ENCODE measurements around the gene CBX4.

The CBX4 gene

DNA sequence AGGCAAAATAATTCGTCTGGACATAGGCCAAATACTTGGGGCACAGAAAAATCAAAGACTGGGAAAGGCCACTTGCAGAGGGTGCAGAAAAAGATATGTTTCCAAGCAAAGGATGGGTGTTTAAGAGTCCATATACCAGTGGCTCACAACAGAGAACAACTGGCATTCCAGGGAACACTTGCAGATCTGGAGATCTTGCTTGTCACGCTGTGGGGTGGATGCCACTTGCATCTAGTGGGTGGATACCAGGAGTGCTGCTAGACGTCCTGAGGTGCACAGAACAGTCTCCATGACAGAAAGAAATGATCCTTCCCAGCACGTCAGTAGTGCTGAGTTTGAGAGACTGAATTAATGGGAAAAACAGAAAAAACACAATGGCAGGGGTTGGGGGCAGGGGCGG, 50.8 kb downstream of the CBX4 start:
- TF ChIP-seq TAF1 (IDR thresholded peaks at IDR 0.05; ENCODE audit: borderline replicate concordance, insufficient read depth, low read length) (no peak), SIN3A (IDR thresholded peaks at IDR 0.05; ENCODE audit: borderline replicate concordance, insufficient read depth, low read length) (no peak), POLR2AphosphoS5 (IDR thresholded peaks at IDR 0.05; ENCODE audit: low read depth, low read length) (no peak), FOXP2 (optimal IDR thresholded peaks at IDR 0.05; ENCODE audit: borderline replicate concordance, extremely low read depth, extremely low read length, insufficient read depth) (no peak)
- TF ChIP-seq, protein P1, sequence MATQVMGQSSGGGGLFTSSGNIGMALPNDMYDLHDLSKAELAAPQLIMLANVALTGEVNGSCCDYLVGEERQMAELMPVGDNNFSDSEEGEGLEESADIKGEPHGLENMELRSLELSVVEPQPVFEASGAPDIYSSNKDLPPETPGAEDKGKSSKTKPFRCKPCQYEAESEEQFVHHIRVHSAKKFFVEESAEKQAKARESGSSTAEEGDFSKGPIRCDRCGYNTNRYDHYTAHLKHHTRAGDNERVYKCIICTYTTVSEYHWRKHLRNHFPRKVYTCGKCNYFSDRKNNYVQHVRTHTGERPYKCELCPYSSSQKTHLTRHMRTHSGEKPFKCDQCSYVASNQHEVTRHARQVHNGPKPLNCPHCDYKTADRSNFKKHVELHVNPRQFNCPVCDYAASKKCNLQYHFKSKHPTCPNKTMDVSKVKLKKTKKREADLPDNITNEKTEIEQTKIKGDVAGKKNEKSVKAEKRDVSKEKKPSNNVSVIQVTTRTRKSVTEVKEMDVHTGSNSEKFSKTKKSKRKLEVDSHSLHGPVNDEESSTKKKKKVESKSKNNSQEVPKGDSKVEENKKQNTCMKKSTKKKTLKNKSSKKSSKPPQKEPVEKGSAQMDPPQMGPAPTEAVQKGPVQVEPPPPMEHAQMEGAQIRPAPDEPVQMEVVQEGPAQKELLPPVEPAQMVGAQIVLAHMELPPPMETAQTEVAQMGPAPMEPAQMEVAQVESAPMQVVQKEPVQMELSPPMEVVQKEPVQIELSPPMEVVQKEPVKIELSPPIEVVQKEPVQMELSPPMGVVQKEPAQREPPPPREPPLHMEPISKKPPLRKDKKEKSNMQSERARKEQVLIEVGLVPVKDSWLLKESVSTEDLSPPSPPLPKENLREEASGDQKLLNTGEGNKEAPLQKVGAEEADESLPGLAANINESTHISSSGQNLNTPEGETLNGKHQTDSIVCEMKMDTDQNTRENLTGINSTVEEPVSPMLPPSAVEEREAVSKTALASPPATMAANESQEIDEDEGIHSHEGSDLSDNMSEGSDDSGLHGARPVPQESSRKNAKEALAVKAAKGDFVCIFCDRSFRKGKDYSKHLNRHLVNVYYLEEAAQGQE (IDR thresholded peaks at IDR 0.05; ENCODE audit: insufficient read depth in 1 of 2, low read depth in 2 of 2, low read length in 2 of 2): no peak

DNA sequence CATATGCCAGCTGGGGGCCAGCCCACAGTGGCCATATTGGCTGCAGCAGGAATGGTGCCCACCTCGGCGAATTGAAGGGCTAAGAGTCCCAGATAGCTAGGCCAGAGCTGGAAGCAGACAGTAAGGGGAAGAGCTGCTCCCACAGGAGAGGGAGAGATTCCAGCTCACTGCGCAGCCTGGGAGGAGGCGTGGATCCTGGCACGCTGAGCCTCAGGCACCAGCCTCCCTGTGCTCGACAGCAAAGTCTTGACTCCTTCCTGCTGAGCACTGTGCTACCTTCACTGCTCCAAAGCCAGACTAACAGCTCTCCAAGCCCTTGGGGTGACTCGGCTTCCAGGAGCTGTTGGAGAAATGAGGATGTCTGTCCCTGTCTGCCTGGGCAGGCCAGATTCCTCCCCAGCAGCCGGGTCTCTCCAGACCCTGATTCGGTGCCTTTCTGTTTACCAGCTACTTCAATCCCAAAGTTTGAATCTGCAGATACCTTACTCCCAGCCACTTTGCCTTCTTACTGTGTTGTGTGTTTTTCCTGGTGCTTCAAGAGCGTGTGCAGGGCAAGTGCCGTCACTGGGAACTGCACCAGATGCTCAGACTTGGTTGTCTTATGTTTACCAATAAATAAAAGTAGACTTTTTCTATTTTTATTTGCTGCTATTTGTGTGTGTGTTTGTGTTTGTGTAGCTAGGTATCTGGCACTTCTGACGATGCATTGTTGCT, 52.2 kb downstream of the CBX4 start:
- TF ChIP-seq FOXP2 (optimal IDR thresholded peaks at IDR 0.05; ENCODE audit: borderline replicate concordance, extremely low read depth, extremely low read length, insufficient read depth) (no peak), SIN3A (IDR thresholded peaks at IDR 0.05; ENCODE audit: borderline replicate concordance, insufficient read depth, low read length) (no peak), TAF1 (IDR thresholded peaks at IDR 0.05; ENCODE audit: borderline replicate concordance, insufficient read depth, low read length) (no peak), POLR2AphosphoS5 (IDR thresholded peaks at IDR 0.05; ENCODE audit: low read depth, low read length) (no peak)
- TF ChIP-seq, protein P1 (IDR thresholded peaks at IDR 0.05; ENCODE audit: insufficient read depth in 1 of 2, low read depth in 2 of 2, low read length in 2 of 2): no peak

DNA sequence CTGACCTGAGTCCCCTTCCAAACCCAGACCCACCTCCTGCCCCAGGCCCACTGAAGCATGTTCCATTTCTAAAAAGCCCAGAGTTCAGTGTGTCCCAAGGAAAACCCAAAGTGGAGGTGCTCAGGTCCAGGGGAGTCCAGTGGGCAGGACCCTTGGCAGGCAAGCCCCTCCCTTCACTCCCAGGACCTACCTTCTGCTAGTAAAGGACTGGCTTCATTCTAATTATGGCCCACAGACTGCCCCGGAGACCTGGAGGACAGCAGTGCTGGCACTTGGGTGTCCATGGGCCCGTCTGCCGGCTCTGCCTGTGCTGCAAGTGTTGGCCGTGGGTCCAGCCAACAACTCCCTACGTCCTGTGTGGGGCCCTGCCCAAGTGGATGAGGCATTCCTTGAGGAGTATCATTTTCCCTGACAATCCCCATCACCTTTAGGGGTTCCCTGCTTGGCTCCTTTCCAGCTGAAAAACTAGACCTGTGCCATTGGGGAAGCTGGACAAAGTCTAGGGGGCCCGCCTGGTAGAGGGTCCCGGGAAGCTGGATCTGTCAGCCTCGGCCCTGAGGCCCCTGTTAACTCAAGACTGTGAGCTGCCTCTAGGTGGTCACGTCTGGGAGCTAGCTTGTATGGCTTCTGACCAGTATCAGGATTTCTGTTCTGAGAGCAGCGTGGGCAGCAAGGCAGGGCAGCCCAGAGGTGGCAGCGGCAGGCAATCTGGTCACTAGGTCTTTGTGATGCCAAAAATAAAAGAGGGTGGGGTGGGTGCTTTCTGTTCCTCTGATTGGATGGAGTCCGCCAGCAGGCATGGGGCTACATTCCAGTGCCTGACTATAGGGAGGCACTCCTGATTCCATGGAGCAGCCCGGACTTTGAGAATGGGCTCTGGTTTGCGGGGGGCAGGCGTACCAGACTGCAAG, 53.1 kb downstream of the CBX4 start:
- TF ChIP-seq SIN3A (IDR thresholded peaks at IDR 0.05; ENCODE audit: borderline replicate concordance, insufficient read depth, low read length) (no peak), TAF1 (IDR thresholded peaks at IDR 0.05; ENCODE audit: borderline replicate concordance, insufficient read depth, low read length) (no peak), FOXP2 (optimal IDR thresholded peaks at IDR 0.05; ENCODE audit: borderline replicate concordance, extremely low read depth, extremely low read length, insufficient read depth) (no peak), POLR2AphosphoS5 (IDR thresholded peaks at IDR 0.05; ENCODE audit: low read depth, low read length) (no peak)
- TF ChIP-seq, protein P1 (IDR thresholded peaks at IDR 0.05; ENCODE audit: insufficient read depth in 1 of 2, low read depth in 2 of 2, low read length in 2 of 2): no peak

DNA sequence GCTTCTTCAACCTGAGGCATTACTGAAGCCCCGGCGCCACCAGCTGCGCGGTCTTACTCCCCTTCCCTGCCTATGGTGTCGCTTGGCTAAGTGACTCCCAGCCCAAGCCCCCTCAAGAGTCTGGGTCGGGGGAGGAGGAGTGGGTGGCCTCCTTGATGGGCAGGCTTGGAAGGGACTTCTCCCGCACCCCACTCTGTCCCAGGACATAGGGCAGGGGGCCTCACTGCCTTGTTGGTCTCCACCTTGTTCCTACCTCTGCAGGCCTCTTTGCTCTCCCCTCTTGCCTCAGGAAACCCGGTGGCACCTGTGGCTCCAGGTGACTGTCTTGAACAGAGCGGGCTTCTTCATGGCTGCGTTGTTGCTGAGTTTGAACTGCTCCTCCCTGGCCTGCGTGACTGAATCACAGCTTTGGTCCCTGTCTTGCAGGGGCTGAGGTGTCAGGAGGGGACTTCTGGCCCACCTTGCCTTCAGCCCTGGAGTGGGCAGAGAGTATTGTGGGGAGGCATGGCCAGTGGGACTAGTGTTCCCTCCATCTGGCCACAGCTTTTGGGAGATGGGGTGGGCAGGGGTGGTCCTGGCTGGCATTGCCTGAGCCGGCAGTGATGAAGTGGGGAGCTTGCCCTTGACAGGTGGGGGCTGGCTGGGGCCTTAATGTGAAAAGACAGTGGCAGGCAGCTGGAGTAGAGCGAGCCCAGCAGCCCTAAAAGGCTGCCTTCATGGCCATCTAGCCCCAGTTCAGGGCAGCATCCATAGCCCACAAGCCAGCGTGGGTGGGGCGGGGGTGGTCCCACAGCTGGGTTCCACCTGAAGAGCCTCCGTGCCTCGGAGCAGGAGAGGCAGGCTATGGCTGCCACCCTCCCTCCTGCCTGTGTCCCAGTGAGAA, 54.0 kb downstream of the CBX4 start:
- TF ChIP-seq SIN3A (IDR thresholded peaks at IDR 0.05; ENCODE audit: borderline replicate concordance, insufficient read depth, low read length) (no peak), FOXP2 (optimal IDR thresholded peaks at IDR 0.05; ENCODE audit: borderline replicate concordance, extremely low read depth, extremely low read length, insufficient read depth) (no peak), TAF1 (IDR thresholded peaks at IDR 0.05; ENCODE audit: borderline replicate concordance, insufficient read depth, low read length) (no peak), POLR2AphosphoS5 (IDR thresholded peaks at IDR 0.05; ENCODE audit: low read depth, low read length) (no peak)
- TF ChIP-seq, protein P1 (IDR thresholded peaks at IDR 0.05; ENCODE audit: insufficient read depth in 1 of 2, low read depth in 2 of 2, low read length in 2 of 2): no peak
